Panc1 (cell line): Measurements from ENCODE around the gene FREM1. TPM values are rescaled to one million over a fixed set of nuclear protein-coding genes. Genes with fewer than 3 reads are reported as not detected.

Experiments used
- ATAC-seq: fragments of 200-7000 bp; cut with Tn5 transposase; 2 replicates; pipeline ENCODE4 v1.9.1; 2020; ENCODE audit warnings: mild to moderate bottlenecking, moderate library complexity
- BruUV-seq: library from RNA; stranded (reverse); fragments of 400-500 nt; replicated peaks from 2 replicates; lab custom pipeline; 2021; lab: Mats Ljungman, UMichigan
- CTCF ChIA-PET: fragments of 300-600 bp; sonication (Branson Sonifier 250); formaldehyde crosslinking; loops from one replicate; lab custom pipeline; 2022; ENCODE audit warnings: antibody characterized with exemption; lab: Charles Lee
- POLR2A ChIA-PET: fragments of 300-600 bp; sonication (Branson Sonifier 250); formaldehyde crosslinking; loops from one replicate; lab custom pipeline; 2022; ENCODE audit warnings: antibody characterized with exemption; lab: Charles Lee
- DNase-seq: peaks from one replicate; pipeline ENCODE4 v3.0.0-alpha.2; 2010; ENCODE audit warnings: low read depth, low spot score
- H3K27ac ChIP-seq: 2 replicates; pipeline ENCODE4 v1.5.1; 2011; ENCODE audit warnings: mild to moderate bottlenecking, low read length, inconsistent platforms
- H3K27me3 ChIP-seq: fragments of 200-500 bp; sonication (Bioruptor generic); 2 replicates; pipeline ENCODE4 v1.6.0; 2014; ENCODE audit warnings: low read length, inconsistent platforms; ENCODE audit not compliant: control insufficient read depth, insufficient read depth
- H3K36me3 ChIP-seq: fragments of 200-500 bp; sonication (Bioruptor generic); 2 replicates; pipeline ENCODE4 v1.5.1; 2014; ENCODE audit warnings: inconsistent platforms, mild to moderate bottlenecking, low read length, moderate library complexity; ENCODE audit not compliant: control insufficient read depth, insufficient read depth
- H3K4me1 ChIP-seq: 2 replicates; pipeline ENCODE4 v1.5.1; 2011; ENCODE audit warnings: inconsistent platforms, mild to moderate bottlenecking, low read length, moderate library complexity; ENCODE audit not compliant: control insufficient read depth, insufficient read depth
- H3K4me3 ChIP-seq, 2 experiments: 2 replicates each; pipeline ENCODE4 v1.5.1; 2011 to 2012; ENCODE audit warnings: low read depth in 2 of 2, low read length in 2 of 2, mild to moderate bottlenecking in 2 of 2, inconsistent platforms in 1 of 2, moderate library complexity in 1 of 2
- H3K9me3 ChIP-seq: fragments of 200-500 bp; sonication (Bioruptor generic); 2 replicates; pipeline ENCODE4 v1.5.1; 2014; ENCODE audit warnings: low read depth, mild to moderate bottlenecking, inconsistent platforms, low read length, moderate library complexity; ENCODE audit not compliant: control insufficient read depth, insufficient read depth
- POLR2AphosphoS5 ChIP-seq: IDR thresholded peaks from 2 replicates; pipeline ENCODE4 v1.6.1; 2012; ENCODE audit warnings: mild to moderate bottlenecking, low read depth, low read length, moderate library complexity
- REST ChIP-seq, 2 experiments: IDR thresholded peaks; 2 replicates each; pipeline ENCODE4 v1.6.1; 2011 to 2012; ENCODE audit warnings: low read depth in 2 of 2, control low read depth in 1 of 2, low read length in 1 of 2, mild to moderate bottlenecking in 1 of 2, moderate library complexity in 1 of 2; ENCODE audit not compliant: insufficient read depth in 1 of 2
- SIN3A ChIP-seq: IDR thresholded peaks from 2 replicates; pipeline ENCODE4 v1.6.1; 2012; ENCODE audit warnings: low read depth, mild to moderate bottlenecking, low read length, moderate library complexity, borderline replicate concordance; ENCODE audit not compliant: insufficient read depth
- TCF7L2 ChIP-seq: IDR thresholded peaks from 2 replicates; pipeline ENCODE4 v1.6.1; 2011; ENCODE audit warnings: mild to moderate bottlenecking, low read depth, low read length, inconsistent platforms
- in situ Hi-C: cut with HindIII; loops from 2 replicates; pipeline ENCODE4 v1.10.0; 2016; ENCODE audit warnings: low sequenced_read_pairs, low pct_unique_long_range_greater_than_20kb
- intact Hi-C: fragments of 100-400 bp; cut with micrococcal nuclease; formaldehyde crosslinking; loops from one replicate; pipeline ENCODE4 v1.10.0; 2022; ENCODE audit not compliant: unreplicated experiment
- total RNA-seq: library from RNA; stranded (reverse); gene quantifications from one replicate; pipeline ENCODE4 v1.2.1, GENCODE V29; 2021; ENCODE audit not compliant: unreplicated experiment
- TF ChIP-seq, protein P1 (sequence below): fragments of 450-650 bp; IDR thresholded peaks from 2 replicates; pipeline ENCODE4 v1.5.1; 2017; ENCODE audit warnings: mild to moderate bottlenecking

FREM1 gene
- total RNA-seq, 1 experiment from 2014 or later = not detected

DNA sequence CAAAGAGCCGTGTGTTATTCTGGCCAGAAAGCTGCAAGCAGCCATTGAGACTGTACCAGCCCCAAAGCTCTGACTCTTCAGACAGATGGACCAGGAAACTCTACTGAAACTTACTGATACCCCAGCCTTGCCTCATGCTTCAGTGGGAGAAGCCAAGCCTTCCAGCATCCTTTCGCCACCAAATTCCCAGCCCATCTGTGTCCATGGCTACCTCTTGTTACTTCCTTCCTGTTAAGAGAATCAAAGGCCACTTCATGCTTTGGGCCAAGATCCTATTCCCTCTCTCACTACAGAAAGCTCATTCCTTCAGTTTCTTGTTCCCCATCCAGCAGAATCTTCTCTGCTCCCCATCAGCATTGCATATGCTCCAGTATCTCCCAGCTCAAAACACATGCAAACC, 46.9 kb upstream of the FREM1 start:
- CTCF ChIA-PET = no interaction called here
- ATAC-seq = no peak
- no peaks in the 10 kb centered on the region for H3K27me3 ChIP-seq
- no TSS peak for BruUV-seq
- DNase-seq = no peak
- H3K4me3 ChIP-seq = no peak overlapping the region
- no peaks in the 10 kb centered on the region for H3K4me1 ChIP-seq
- intact Hi-C loops = no loop called here
- in situ Hi-C loops = no loop called here
- TF ChIP-seq POLR2AphosphoS5 = no peak
- TF ChIP-seq REST (IDR thresholded peaks at IDR 0.05; ENCODE audit: insufficient read depth in 1 of 2, low read depth in 2 of 2, low read length in 1 of 2) = no peak
- no peak for TF ChIP-seq TCF7L2
- TF ChIP-seq SIN3A = no peak
- TF ChIP-seq, protein P1, sequence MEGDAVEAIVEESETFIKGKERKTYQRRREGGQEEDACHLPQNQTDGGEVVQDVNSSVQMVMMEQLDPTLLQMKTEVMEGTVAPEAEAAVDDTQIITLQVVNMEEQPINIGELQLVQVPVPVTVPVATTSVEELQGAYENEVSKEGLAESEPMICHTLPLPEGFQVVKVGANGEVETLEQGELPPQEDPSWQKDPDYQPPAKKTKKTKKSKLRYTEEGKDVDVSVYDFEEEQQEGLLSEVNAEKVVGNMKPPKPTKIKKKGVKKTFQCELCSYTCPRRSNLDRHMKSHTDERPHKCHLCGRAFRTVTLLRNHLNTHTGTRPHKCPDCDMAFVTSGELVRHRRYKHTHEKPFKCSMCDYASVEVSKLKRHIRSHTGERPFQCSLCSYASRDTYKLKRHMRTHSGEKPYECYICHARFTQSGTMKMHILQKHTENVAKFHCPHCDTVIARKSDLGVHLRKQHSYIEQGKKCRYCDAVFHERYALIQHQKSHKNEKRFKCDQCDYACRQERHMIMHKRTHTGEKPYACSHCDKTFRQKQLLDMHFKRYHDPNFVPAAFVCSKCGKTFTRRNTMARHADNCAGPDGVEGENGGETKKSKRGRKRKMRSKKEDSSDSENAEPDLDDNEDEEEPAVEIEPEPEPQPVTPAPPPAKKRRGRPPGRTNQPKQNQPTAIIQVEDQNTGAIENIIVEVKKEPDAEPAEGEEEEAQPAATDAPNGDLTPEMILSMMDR = no peak
- H3K9me3 ChIP-seq = no peaks in the 10 kb centered on the region
- H3K27ac ChIP-seq = no peak overlapping the region
- POLR2A ChIA-PET = no interaction called here
- H3K36me3 ChIP-seq = no peaks in the 10 kb centered on the region

DNA sequence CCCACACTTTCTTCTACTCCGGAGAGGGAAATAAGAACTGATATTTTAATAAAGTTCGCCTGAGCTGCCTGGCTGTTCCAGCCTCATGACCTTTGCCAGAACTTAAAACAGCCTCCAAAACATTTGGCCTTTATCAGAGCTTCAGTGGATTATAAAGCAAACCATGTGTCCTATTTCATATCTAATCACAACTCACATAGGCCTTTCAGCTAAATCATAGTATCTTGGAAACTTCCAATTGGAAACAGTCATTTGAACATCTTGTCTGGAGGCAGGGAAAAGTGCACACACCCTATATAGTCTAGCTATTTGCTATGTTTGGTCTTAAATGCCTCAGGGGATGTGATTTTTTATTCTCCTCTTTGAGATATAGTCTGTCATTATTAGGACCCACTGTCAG, 46.0 kb upstream of the FREM1 start:
- no TSS peak for BruUV-seq
- intact Hi-C loops = no loop called here
- no peak for DNase-seq
- no peak for TF ChIP-seq POLR2AphosphoS5
- TF ChIP-seq TCF7L2 = no peak
- TF ChIP-seq, protein P1 = no peak
- ATAC-seq = no peak
- in situ Hi-C loops = no loop called here
- ChIA-PET POLR2A (no interaction called here), CTCF (no interaction called here)
- Histone ChIP-seq H3K27ac (no peak overlapping the region), H3K36me3 (no peaks in the 10 kb centered on the region), H3K4me3 (no peak overlapping the region), H3K9me3 (no peaks in the 10 kb centered on the region), H3K27me3 (no peaks in the 10 kb centered on the region), H3K4me1 (no peaks in the 10 kb centered on the region)
